GM21576 (cell line): ENCODE results near the gene SGCD.

ENCODE experiments used
- ATAC-seq: cut with Tn5 transposase; IDR thresholded peaks from one replicate; pipeline ENCODE4 v1.9.1; 2021; ENCODE audit warnings: mild to moderate bottlenecking, moderate library complexity; ENCODE audit not compliant: unreplicated experiment

The SGCD gene

DNA sequence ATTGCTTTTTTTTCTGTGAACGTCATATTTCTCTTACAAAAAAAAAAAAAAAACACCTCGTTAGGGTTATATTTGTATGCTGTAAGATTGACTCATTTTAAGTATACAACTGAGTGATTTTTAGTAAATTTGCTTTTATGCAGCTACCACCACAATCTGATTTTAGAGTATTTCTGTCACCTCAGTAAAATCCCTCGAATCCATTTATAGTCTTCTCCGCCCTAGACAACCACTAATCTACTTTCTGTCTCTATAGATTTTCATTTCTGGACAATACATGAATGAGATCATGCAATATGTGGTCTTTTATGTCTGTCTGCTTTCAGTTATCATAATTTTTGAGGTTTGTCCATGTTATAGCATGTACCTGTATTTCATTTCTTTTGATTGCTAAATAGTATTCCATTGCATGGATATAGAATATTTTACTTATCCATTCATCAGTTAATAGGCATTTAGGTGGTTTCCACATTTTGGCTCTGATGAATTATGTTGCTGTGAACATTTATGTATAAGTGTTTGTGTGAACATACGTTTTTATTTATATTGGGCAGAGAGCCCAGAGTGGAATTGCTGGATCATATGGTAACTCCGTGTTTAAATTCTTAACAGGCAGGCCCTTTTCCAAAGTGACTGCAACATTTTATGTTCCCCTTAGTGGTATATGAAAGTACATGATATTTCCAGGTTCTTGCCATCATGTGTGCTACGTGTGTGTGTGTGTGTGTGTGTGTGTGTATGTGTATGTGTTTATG lies 171.4 kb downstream of the SGCD start:
- ATAC-seq: no peak

DNA sequence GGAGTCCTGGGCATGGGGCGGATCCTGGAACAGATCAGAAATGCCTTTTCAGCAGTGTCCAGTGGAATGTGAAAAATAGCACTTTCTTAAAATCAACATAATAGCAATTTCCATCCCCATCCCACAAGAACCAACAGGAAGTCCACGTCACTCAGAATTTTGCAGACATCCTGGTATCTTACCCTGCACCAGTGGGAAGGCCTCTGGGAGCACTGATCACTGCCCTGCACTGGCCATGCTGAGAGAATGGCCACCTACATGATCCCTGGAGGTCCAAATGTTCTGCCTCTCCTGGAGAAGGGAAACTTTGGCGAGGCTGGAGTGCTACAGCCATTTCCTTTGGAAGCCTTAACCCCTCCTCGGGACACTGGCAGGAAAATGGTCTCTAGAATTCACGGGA lies 173.8 kb downstream of the SGCD start:
- no peak for ATAC-seq

- no peak for ATAC-seq
Observed at GRCh38 chr5:156505101-156505500, 178.1 kb downstream of the SGCD start.

DNA sequence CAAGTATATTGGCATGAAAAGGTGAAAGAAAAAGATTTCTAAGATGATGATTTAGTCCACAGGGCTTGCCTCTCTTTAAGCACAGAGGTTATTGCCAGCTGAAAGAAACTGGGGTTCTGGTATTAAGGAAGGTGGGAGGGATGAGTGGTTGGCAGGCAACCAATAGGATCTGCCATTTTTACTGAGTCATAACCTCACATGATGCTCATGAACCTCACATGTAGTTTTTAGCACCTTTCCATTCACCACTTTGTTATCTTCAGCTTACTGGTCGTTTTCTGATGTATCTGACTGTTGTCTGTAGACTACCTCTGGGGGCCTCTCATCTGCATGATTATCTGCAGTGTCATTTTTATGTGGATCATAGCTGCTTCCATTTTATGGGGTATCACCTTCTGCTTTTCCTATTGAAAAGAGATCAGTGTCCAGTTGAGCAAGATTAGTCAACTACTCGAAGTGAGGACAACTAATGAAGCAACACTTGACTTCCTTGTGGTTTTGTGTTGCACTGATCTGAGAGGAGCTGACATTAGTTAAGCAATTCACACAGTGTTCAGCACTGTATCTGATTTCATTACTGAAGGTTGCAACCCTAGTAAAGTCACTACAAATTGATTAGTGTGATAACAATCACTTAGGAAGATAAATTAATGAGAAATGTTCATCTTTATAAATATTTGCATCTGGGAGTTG lies 186.3 kb downstream of the SGCD start:
- ATAC-seq: no peak

DNA sequence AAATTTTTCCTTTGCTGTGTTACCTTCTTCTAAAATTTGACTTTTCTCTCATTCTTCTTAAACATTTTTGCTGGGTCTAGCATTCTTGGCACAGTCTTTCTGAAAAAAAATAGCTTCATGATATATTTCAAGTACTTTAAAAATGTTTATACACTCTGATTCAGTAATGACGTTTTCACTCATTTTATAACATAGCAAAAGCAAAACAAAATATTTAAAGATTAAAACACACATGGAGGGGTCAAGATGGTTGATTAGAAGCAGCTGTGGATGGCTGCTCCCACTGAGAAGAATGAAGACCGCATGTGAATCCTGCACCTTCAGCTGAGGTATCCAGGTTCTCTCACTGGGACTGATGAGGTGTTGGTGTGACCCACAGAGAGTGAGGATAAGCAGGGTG lies 188.2 kb downstream of the SGCD start:
- no peak for ATAC-seq

DNA sequence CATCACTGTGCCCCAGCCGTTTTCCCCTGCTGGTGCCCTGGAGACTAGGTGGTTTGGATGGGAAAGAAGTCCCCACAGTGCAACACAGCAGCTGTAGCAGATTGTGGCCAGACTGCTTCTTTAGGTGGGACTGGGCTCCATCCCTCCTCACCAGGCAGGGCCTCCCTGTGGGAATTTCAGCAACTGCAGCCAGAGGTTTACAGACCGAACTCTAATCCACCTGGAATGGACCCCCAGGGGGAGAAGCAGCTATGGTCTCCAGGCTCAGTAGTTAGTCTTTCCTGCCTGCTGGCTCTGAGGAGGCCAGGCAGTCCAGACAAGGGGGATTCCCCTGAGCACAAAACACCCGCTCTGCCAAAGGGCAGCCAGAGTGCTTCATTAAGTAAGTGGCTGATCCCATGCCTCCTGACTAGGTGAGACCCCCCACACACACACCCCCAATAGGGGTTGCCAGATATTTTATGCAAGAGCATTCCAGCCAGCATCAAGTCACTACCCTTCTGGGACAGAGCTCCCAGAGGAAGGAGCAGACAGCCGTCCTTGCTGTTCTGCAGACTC lies 188.9 kb downstream of the SGCD start:
- ATAC-seq: no peak

DNA sequence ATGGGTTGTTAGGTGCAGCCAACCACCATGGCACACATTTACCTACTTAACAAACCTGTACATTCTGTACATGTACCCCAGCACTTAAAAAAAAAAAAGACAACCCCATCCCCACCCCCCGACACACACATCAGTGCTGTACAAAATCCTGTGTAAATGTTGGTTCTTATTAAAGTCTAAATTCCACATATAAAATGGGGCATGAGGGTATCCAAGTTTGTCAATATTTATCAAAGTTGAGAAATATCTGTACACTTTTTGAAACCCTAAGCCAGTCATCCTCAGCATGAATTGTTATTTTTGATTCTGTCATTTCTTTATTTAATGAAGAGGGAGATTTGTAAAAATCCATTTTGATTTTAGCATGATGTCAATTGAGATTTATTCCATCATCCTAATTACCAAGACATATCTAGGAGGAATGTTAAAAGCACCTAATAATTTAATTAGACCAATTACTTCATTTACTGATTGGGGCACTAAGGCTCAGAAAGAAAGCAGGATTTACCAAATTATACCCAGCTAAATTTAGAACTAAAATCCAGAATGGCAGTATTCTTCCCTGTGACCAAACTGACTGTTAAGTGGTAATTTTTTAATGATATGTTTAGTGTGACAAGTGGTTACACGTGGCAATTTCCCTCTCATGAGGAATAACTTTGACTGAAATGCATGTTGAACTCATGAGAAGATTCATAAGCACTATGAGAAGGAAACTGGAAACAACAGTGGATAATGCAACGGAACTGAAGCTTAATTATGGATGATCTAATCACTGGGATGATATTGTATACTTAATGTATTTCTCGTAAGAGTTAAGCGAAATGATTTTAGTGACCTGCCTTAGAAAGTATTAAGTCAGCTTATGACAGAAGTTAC lies 195.9 kb downstream of the SGCD start:
- no peak for ATAC-seq

DNA sequence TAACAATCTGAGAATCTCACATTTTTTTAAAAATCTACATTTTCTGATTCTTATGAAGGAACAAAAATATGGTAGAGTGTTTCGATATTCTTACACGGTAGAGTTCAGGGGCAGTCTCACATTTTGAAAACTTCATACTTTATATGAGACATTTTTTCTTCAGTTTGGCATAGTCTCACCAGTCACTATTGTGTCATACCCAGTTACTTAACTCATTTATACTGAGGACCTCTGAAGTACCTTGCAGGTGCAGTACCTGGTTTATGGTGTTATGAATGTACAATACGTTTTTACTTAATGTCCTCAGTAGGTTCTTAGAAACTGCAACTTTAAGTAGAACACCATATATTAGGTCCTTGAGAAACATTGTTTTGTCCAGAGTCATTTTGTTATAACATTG lies 196.6 kb downstream of the SGCD start:
- ATAC-seq: no peak

GRCh38 chr5:156526081-156526925 lies 199.3 kb downstream of the SGCD start:
- ATAC-seq: no peak

- no peak for ATAC-seq
Observed at GRCh38 chr5:156527611-156528010, 200.6 kb downstream of the SGCD start.

DNA sequence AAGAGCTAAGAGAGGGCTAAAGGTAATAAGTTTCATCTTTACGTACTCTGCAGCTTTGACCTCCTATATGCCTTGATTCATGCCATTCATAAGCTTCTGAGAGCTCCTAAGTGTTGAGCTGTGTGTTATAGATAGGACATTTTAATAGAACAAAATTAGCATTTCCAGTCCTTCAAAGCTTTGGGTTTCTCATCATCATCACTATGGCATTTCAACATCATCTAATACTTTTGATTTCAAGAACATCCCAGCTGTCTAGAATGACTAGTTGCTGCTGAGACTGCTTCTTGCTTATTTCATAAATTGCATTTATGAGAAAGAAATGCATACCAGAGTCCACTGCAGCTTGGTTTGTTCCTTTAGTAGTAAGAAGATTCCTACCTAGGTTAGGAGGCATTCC lies 201.7 kb downstream of the SGCD start:
- ATAC-seq: no peak

DNA sequence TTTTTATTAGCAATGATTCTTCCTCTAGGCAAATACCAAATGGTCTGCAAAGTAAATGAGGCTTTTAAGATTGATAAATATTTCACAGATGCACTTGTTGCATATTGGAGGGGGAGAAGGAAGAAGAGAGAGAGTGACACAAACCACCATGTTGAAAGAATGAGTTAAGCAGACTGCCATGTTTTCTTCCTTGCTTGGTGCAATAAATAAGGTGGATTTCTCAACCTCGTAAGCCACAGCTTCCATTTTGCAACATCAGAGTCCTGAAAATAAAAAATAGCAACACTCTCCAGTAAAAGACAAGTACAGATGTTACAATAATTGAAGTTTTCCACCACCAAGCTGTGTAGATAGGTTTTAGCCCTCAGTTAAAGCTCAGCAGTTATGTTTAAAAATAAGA lies 202.9 kb downstream of the SGCD start:
- ATAC-seq: no peak

GRCh38 chr5:156531199-156531598 lies 204.2 kb downstream of the SGCD start:
- no peak for ATAC-seq

DNA sequence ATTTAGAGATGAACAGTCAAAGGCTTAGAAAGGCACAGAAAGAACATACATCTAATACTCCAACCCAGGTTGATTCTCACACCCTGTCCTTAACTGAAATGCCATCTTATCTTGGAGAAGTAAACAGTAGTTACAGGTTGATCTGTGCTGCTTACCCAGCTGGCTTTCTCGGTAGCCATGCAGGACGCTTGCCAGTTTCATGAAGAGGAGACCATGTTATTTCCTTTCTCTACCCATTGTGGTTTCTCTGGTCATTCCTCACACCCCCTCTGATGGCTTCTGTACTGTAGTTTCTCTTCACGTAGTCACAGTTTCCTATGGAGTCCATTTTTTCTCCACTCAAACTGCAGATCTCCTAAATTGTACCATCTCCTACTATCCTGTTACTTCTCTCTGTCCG lies 206.0 kb downstream of the SGCD start:
- ATAC-seq: no peak

DNA sequence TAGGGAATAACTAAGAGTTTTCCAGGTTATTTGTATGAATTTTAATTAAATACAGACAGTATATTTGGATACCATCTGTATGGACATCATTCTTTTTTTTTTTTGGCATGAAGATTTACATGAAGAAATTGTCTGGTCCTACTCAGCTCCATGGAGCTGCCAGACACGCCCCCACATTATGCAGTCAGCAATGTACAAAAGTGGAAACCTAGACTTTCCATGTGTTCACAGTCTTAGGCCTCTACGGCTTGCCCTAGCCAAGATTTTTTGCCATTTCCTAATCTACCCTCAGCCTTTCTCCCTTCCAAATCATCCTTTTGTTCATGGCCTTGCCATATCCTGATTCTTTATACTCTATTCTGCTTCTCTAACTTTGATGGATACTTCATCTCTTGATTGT lies 207.1 kb downstream of the SGCD start:
- no peak for ATAC-seq

DNA sequence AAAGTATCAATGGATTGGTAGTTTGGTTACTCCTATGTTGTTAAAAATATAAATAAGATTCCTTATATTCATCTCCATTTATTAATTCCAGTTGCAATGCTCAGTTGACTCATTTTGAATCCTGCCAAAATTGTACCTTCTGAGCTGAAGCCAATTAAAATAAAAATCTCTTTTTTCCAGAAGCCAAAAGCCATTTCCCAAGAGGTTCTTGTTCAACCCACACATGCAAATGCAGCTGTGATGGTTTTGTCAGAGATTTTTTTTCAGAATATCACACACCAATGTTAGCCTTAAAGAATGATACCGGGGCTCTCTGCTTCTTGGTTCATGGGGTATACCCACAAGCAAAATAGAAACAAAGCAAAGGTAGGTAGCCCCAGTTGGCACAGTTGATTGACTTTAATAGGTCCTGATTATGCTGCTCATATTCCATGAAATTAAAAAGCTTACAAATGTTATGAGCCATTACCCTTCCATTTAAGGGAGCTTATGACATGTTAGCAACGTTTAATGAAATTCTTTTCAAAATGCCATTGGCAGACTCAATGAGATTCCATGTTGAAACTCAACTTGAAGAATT lies 208.0 kb downstream of the SGCD start:
- no peak for ATAC-seq

GRCh38 chr5:156540491-156540890 lies 213.5 kb downstream of the SGCD start:
- ATAC-seq: no peak

DNA sequence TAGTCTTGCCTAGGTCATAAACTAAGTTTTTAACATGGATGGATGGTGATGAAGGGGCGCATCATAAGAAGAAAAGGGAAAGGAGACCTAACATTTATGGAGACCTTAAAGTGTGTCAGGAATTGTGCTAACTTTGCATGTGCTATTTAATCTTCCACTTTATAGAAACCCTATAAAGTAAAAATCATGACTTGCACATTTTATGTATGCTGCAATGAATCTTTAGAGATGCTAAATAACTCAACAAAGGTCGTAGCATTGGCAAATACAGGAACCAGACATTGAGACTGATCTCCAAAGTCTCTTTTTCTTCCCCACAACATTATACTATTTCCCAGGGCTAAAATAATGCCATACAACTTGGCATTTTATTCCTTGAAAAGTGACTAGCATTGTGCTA lies 214.6 kb downstream of the SGCD start:
- no peak for ATAC-seq

- ATAC-seq: no peak
Observed at GRCh38 chr5:156543348-156544145, 216.6 kb downstream of the SGCD start.
